ENCODE results near the gene NFKBIA. TPM values are rescaled to one million over a fixed set of nuclear protein-coding genes. Genes with fewer than 3 reads are reported as not detected.
A peak's percentile ranks its signal among the peaks of the same experiment; 100 is the strongest.

Gene NFKBIA
- total and polyA plus RNA-seq, 4 donors: 46.9 to 204 (median 86.3) TPM

DNA sequence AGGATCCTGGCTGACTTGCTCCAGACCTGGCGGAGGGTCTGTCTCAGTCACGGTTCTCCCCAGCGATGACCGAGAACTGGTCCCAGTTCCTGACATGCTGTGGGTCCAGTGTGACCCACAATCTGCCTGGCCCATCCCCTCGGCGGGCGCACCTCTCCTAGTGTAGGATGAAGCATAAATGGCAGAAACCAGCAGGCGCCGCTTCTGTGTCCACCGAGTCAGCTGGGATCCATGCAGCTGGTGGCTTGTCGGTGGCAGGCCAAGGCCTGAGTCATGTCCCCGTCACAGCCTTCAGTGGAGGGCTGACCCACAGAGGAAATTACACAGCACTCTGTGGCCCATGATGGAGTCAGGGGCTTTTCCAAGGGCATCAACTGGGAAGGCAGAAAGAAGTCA lies 38.5 kb downstream of the NFKBIA start:
- WGBS: 86% methylated on average over 12 of the region's 12 CpGs
- Histone ChIP-seq H3K27ac (ENCODE audit: low read depth in 1 of 2, low read length in 2 of 2) (peak overlapping the region; percentile 58 to 62), H3K36me3 (ENCODE audit: control insufficient read depth in 4 of 4, insufficient read depth in 3 of 4, low read depth in 1 of 4, low read length in 3 of 4) (no peaks in the 10 kb centered on the region), H3K4me3 (ENCODE audit: low read depth in 1 of 3, low read length in 3 of 3) (no peak overlapping the region), H3K4me1 (ENCODE audit: control insufficient read depth in 4 of 4, insufficient read depth in 4 of 4, low read length in 3 of 4) (peaks cover 3 to 10% (median 6%) of the 10 kb centered on the region in 4 donors), H3K27me3 (ENCODE audit: control insufficient read depth in 4 of 4, insufficient read depth in 4 of 4, low read length in 3 of 4) (no peaks in the 10 kb centered on the region), H3K9me3 (ENCODE audit: control insufficient read depth in 4 of 4, low read length in 3 of 4) (peaks cover 0 to 2% (median under 1%) of the 10 kb centered on the region in 4 donors), H3K9ac (ENCODE audit: low read depth in 1 of 2, low read length in 2 of 2) (no peak overlapping the region)
- DNase-seq (ENCODE audit: low spot score): no peak
- TF ChIP-seq RAD21 (IDR thresholded peaks at IDR 0.05) (no peak), JUND (IDR thresholded peaks at IDR 0.05) (no peak), FOXA1 (IDR thresholded peaks at IDR 0.05) (no peak), SP1 (IDR thresholded peaks at IDR 0.05) (no peak), FOXA2 (IDR thresholded peaks at IDR 0.05) (no peak), EGR1 (IDR thresholded peaks at IDR 0.05; ENCODE audit: low read depth in 2 of 2) (no peak), HNF4G (IDR thresholded peaks at IDR 0.05) (no peak), YY1 (IDR thresholded peaks at IDR 0.05) (no peak), NR2F2 (IDR thresholded peaks at IDR 0.05) (no peak)
- TF ChIP-seq, protein P1, sequence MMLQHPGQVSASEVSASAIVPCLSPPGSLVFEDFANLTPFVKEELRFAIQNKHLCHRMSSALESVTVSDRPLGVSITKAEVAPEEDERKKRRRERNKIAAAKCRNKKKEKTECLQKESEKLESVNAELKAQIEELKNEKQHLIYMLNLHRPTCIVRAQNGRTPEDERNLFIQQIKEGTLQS (IDR thresholded peaks at IDR 0.05): no peak
- TF ChIP-seq, protein P2, sequence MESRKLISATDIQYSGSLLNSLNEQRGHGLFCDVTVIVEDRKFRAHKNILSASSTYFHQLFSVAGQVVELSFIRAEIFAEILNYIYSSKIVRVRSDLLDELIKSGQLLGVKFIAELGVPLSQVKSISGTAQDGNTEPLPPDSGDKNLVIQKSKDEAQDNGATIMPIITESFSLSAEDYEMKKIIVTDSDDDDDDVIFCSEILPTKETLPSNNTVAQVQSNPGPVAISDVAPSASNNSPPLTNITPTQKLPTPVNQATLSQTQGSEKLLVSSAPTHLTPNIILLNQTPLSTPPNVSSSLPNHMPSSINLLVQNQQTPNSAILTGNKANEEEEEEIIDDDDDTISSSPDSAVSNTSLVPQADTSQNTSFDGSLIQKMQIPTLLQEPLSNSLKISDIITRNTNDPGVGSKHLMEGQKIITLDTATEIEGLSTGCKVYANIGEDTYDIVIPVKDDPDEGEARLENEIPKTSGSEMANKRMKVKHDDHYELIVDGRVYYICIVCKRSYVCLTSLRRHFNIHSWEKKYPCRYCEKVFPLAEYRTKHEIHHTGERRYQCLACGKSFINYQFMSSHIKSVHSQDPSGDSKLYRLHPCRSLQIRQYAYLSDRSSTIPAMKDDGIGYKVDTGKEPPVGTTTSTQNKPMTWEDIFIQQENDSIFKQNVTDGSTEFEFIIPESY (IDR thresholded peaks at IDR 0.05): no peak

DNA sequence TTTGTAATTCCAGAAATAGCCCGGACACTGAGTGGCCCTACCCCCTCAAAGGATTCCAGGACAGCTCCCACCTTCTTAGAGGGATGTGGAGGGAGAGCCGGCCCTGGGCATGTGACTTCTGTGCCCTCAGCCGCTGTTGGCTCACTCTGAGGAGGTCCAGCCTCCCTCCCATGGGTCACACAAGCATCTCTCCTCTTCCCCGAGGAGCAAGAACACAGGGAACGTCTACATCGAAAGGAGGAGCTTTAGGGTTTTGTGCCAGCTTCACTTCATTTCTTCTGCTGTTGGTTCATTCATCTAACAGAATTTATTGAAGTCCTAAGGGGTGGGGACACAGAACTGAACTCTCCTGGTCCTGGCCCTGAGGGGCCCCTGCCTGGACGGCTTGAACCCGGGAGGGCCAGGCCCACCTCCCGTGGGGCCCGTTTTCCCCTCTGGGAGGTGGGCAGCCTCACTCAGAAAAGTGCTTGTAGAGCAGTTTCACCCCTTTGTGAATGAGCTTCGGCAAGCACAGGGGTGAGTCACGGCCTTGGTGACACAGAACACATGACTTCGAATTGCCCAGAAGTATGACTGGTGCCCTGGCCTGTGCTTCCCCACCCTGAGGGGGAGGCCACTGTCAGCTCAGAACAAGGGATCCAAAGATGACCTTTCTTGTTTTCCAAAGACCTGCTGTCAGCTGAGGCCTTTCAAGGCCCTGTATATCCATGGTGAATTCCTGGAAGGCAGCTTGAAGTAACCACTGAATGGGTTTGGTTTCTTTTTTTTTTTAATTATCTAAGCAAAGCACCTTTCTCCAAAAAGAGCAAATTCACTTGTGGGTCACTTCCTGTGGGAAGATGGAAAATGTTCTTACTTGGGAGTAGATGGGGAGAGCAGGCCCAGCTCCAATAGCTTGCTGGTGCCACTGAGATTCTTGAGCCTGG lies 39.2 kb downstream of the NFKBIA start:
- peak; percentile 52 for TF ChIP-seq NR2F2 (IDR thresholded peaks at IDR 0.05)
- TF ChIP-seq HNF4G (IDR thresholded peaks at IDR 0.05): no peak
- TF ChIP-seq RXRA (IDR thresholded peaks at IDR 0.05): no peak
- TF ChIP-seq RAD21 (IDR thresholded peaks at IDR 0.05): peak in 1 of 2 donors; percentile 5
- peak; percentile 39 to 58 for TF ChIP-seq JUND (IDR thresholded peaks at IDR 0.05)
- no peaks in the 10 kb centered on the region for H3K27me3 ChIP-seq (ENCODE audit: control insufficient read depth in 4 of 4, insufficient read depth in 4 of 4, low read length in 3 of 4)
- no peak overlapping the region for H3K9ac ChIP-seq (ENCODE audit: low read depth in 1 of 2, low read length in 2 of 2)
- H3K36me3 ChIP-seq (ENCODE audit: control insufficient read depth in 4 of 4, insufficient read depth in 3 of 4, low read depth in 1 of 4, low read length in 3 of 4): no peaks in the 10 kb centered on the region
- peak overlapping the region; percentile 58 to 62 for H3K27ac ChIP-seq (ENCODE audit: low read depth in 1 of 2, low read length in 2 of 2)
- DNase-seq (ENCODE audit: low spot score): no peak
- H3K4me1 ChIP-seq (ENCODE audit: control insufficient read depth in 4 of 4, insufficient read depth in 4 of 4, low read length in 3 of 4): peaks cover 3 to 10% (median 6%) of the 10 kb centered on the region in 4 donors
- WGBS: 74% methylated on average over 13 of the region's 13 CpGs
- no peak overlapping the region for H3K4me3 ChIP-seq (ENCODE audit: low read depth in 1 of 3, low read length in 3 of 3)
- H3K9me3 ChIP-seq (ENCODE audit: control insufficient read depth in 4 of 4, low read length in 3 of 4): no peaks in the 10 kb centered on the region

DNA sequence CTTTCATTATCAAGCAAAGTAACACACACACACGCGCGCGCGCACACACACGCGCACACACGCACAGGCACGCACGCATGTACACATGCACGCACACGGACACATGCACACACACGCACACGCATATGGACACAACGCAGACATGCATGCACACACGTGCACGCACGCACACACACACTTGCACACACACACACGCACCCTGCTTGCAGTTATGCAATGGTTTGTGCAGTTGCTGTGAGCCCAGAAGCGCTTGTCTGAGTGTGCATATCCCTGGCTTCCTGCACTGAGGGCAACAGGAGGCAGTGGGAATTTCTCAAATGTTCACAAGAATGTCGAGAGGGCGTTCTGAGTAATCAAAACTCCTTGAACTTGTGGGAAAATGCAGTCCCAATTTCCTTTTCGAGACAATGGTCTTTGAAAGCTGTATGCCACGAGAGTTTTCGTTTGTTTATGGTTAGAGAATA lies 41.6 kb downstream of the NFKBIA start:
- 84% methylated on average over 25 of the region's 25 CpGs for WGBS
- TF ChIP-seq EGR1 (IDR thresholded peaks at IDR 0.05; ENCODE audit: low read depth in 2 of 2) (no peak), GABPA (IDR thresholded peaks at IDR 0.05 in 1 of 2, conservative IDR thresholded peaks at IDR 0.05 in 1 of 2) (no peak), SP1 (IDR thresholded peaks at IDR 0.05) (peak; percentile 11), NR2F2 (IDR thresholded peaks at IDR 0.05) (peak; percentile 57), JUND (IDR thresholded peaks at IDR 0.05) (no peak), YY1 (IDR thresholded peaks at IDR 0.05) (no peak), RXRA (IDR thresholded peaks at IDR 0.05) (peak in 1 of 2 donors; percentile 5), TAF1 (conservative IDR thresholded peaks at IDR 0.05) (no peak), FOXA2 (IDR thresholded peaks at IDR 0.05) (no peak)
- TF ChIP-seq, protein P3, sequence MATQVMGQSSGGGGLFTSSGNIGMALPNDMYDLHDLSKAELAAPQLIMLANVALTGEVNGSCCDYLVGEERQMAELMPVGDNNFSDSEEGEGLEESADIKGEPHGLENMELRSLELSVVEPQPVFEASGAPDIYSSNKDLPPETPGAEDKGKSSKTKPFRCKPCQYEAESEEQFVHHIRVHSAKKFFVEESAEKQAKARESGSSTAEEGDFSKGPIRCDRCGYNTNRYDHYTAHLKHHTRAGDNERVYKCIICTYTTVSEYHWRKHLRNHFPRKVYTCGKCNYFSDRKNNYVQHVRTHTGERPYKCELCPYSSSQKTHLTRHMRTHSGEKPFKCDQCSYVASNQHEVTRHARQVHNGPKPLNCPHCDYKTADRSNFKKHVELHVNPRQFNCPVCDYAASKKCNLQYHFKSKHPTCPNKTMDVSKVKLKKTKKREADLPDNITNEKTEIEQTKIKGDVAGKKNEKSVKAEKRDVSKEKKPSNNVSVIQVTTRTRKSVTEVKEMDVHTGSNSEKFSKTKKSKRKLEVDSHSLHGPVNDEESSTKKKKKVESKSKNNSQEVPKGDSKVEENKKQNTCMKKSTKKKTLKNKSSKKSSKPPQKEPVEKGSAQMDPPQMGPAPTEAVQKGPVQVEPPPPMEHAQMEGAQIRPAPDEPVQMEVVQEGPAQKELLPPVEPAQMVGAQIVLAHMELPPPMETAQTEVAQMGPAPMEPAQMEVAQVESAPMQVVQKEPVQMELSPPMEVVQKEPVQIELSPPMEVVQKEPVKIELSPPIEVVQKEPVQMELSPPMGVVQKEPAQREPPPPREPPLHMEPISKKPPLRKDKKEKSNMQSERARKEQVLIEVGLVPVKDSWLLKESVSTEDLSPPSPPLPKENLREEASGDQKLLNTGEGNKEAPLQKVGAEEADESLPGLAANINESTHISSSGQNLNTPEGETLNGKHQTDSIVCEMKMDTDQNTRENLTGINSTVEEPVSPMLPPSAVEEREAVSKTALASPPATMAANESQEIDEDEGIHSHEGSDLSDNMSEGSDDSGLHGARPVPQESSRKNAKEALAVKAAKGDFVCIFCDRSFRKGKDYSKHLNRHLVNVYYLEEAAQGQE (IDR thresholded peaks at IDR 0.05): peak; percentile 29
- TF ChIP-seq, protein P1 (IDR thresholded peaks at IDR 0.05): no peak
- Histone ChIP-seq H3K27ac (ENCODE audit: low read depth in 1 of 2, low read length in 2 of 2) (peak overlapping the region; percentile 10 to 72), H3K9me3 (ENCODE audit: control insufficient read depth in 4 of 4, low read length in 3 of 4) (no peaks in the 10 kb centered on the region), H3K27me3 (ENCODE audit: control insufficient read depth in 4 of 4, insufficient read depth in 4 of 4, low read length in 3 of 4) (no peaks in the 10 kb centered on the region), H3K9ac (ENCODE audit: low read depth in 1 of 2, low read length in 2 of 2) (no peak overlapping the region), H3K4me3 (ENCODE audit: low read depth in 1 of 3, low read length in 3 of 3) (no peak overlapping the region), H3K36me3 (ENCODE audit: control insufficient read depth in 4 of 4, insufficient read depth in 3 of 4, low read depth in 1 of 4, low read length in 3 of 4) (no peaks in the 10 kb centered on the region), H3K4me1 (ENCODE audit: control insufficient read depth in 4 of 4, insufficient read depth in 4 of 4, low read length in 3 of 4) (peaks cover 3 to 10% (median 6%) of the 10 kb centered on the region in 4 donors)
- no peak for DNase-seq (ENCODE audit: low spot score)

Measured in liver (tissue), 9 donors.